WERI-Rb-1 (cell line): ENCODE measurements around the gene PRICKLE4.

Experiments used
- DNase-seq: peaks from one replicate; pipeline ENCODE4 v3.0.0-alpha.2; 2020
- H3K27ac ChIP-seq: fragments of 250-450 bp; sonication (Bioruptor Pico); 2 replicates; pipeline ENCODE4 v1.5.1; 2020; ENCODE audit warnings: mild to moderate bottlenecking, moderate library complexity
- H3K27me3 ChIP-seq: fragments of 250-450 bp; sonication (Bioruptor Pico); 2 replicates; pipeline ENCODE4 v1.5.1; 2021; ENCODE audit warnings: mild to moderate bottlenecking, low read depth, moderate library complexity; ENCODE audit not compliant: insufficient read depth, severe bottlenecking
- H3K36me3 ChIP-seq: fragments of 250-450 bp; sonication (Bioruptor Pico); 2 replicates; pipeline ENCODE4 v1.5.1; 2020; ENCODE audit warnings: mild to moderate bottlenecking, moderate library complexity
- H3K4me3 ChIP-seq: 2 replicates; pipeline ENCODE4 v1.5.1; 2011; ENCODE audit warnings: low read depth, mild to moderate bottlenecking, control low read depth, low read length
- H3K9me3 ChIP-seq: fragments of 250-450 bp; sonication (Bioruptor Pico); 2 replicates; pipeline ENCODE4 v1.5.1; 2021; ENCODE audit warnings: mild to moderate bottlenecking, moderate library complexity; ENCODE audit not compliant: severe bottlenecking
- TF ChIP-seq, protein P1 (sequence below): IDR thresholded peaks from 2 replicates; pipeline ENCODE4 v1.5.1; 2011; ENCODE audit warnings: low read depth, mild to moderate bottlenecking, control low read depth, inconsistent platforms, low read length

Gene PRICKLE4

GRCh38 chr6:41815587-41815986 is 35.0 kb downstream of the PRICKLE4 start:
- no peak for DNase-seq
- TF ChIP-seq, protein P1, sequence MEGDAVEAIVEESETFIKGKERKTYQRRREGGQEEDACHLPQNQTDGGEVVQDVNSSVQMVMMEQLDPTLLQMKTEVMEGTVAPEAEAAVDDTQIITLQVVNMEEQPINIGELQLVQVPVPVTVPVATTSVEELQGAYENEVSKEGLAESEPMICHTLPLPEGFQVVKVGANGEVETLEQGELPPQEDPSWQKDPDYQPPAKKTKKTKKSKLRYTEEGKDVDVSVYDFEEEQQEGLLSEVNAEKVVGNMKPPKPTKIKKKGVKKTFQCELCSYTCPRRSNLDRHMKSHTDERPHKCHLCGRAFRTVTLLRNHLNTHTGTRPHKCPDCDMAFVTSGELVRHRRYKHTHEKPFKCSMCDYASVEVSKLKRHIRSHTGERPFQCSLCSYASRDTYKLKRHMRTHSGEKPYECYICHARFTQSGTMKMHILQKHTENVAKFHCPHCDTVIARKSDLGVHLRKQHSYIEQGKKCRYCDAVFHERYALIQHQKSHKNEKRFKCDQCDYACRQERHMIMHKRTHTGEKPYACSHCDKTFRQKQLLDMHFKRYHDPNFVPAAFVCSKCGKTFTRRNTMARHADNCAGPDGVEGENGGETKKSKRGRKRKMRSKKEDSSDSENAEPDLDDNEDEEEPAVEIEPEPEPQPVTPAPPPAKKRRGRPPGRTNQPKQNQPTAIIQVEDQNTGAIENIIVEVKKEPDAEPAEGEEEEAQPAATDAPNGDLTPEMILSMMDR = no peak
- H3K27me3 ChIP-seq = no peaks in the 10 kb centered on the region
- H3K9me3 ChIP-seq = no peaks in the 10 kb centered on the region
- no peak overlapping the region for H3K27ac ChIP-seq
- no peak overlapping the region for H3K4me3 ChIP-seq
- H3K36me3 ChIP-seq = peaks cover 15% of the 10 kb centered on the region

- Histone ChIP-seq H3K4me3 (peak overlapping the region; percentile 26), H3K27me3 (no peaks in the 10 kb centered on the region), H3K27ac (peak overlapping the region; percentile 63), H3K36me3 (peaks cover 38% of the 10 kb centered on the region), H3K9me3 (no peaks in the 10 kb centered on the region)
- DNase-seq = peak; percentile 92
- TF ChIP-seq, protein P1 = no peak
Measured at GRCh38 chr6:41818271-41819054, 37.9 kb downstream of the PRICKLE4 start.

- H3K27me3 ChIP-seq = no peaks in the 10 kb centered on the region
- H3K4me3 ChIP-seq = no peak overlapping the region
- H3K36me3 ChIP-seq = peaks cover 46% of the 10 kb centered on the region
- H3K9me3 ChIP-seq = no peaks in the 10 kb centered on the region
- DNase-seq = no peak
- H3K27ac ChIP-seq = no peak overlapping the region
- TF ChIP-seq, protein P1 = no peak
Measured at GRCh38 chr6:41821266-41821665, 40.7 kb downstream of the PRICKLE4 start.

DNA sequence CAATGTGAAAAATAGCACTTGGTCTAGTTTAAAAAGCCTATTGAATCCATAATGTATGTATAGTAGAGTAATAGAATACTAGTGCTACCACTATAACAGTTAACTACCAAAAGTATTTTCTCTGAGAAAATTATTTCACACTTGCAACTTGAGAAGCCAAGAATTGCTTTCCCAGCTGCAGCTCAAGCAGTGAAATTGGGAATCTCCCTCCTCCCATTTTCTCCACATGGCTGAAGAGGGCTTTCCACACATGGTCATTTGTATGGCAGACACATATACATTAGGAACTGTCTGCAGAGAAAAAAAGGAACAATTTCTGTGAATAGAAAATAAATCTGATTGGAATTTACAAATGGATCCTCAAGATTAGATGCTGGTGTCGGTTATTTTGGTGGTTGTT is 41.4 kb downstream of the PRICKLE4 start:
- H3K27me3 ChIP-seq = no peaks in the 10 kb centered on the region
- no peak overlapping the region for H3K27ac ChIP-seq
- TF ChIP-seq, protein P1 = no peak
- peaks cover 50% of the 10 kb centered on the region for H3K36me3 ChIP-seq
- no peak overlapping the region for H3K4me3 ChIP-seq
- no peaks in the 10 kb centered on the region for H3K9me3 ChIP-seq
- no peak for DNase-seq

DNA sequence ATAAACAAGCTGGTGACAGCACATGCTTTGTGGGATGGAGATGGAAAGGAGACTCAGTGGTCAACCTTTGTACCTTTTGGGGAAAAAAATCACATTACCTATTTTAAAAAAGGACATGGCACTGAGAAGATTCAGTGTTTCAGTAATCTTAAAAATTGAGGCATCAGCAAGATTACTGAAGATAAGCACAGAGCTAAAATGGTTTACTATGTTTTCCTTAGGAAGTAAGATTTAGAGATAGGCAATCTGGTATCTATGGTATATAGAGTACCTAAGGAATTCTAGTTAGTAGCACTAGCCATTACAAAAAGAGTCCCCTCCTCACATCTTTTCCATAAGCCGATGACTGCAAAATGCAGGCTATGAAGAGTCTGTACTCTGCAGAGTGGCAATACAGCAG is 42.6 kb downstream of the PRICKLE4 start:
- TF ChIP-seq, protein P1 = no peak
- H3K9me3 ChIP-seq = no peaks in the 10 kb centered on the region
- H3K27ac ChIP-seq = no peak overlapping the region
- H3K4me3 ChIP-seq = no peak overlapping the region
- DNase-seq = no peak
- no peaks in the 10 kb centered on the region for H3K27me3 ChIP-seq
- peaks cover 51% of the 10 kb centered on the region for H3K36me3 ChIP-seq
